Endothelial cell (in vitro differentiated cells): ENCODE measurements around the gene TICAM1. TPM values are rescaled to one million over a fixed set of nuclear protein-coding genes. Genes with fewer than 3 reads are reported as not detected.
A peak's percentile ranks its signal among the peaks of the same experiment; 100 is the strongest.

Experiments used
- DNase-seq: peaks from one replicate; pipeline ENCODE4 v3.0.0; 2021; ENCODE audit warnings: low spot score
- H3K27ac Mint-ChIP-seq: one replicate; pipeline ENCODE4 v1.8.0; 2021; ENCODE audit warnings: mixed read lengths, inconsistent platforms; ENCODE audit not compliant: unreplicated experiment
- H3K27me3 Mint-ChIP-seq: one replicate; pipeline ENCODE4 v1.8.0; 2021; ENCODE audit warnings: mild to moderate bottlenecking, moderate library complexity, mixed read lengths, inconsistent platforms; ENCODE audit not compliant: unreplicated experiment
- H3K36me3 Mint-ChIP-seq: one replicate; pipeline ENCODE4 v1.8.0; 2021; ENCODE audit warnings: mild to moderate bottlenecking, low read depth, mixed read lengths, inconsistent platforms; ENCODE audit not compliant: unreplicated experiment
- H3K4me1 Mint-ChIP-seq: one replicate; pipeline ENCODE4 v1.8.0; 2021; ENCODE audit warnings: mild to moderate bottlenecking, mixed read lengths, inconsistent platforms; ENCODE audit not compliant: unreplicated experiment
- H3K4me3 Mint-ChIP-seq: one replicate; pipeline ENCODE4 v1.8.0; 2021; ENCODE audit warnings: mild to moderate bottlenecking, mixed read lengths, inconsistent platforms; ENCODE audit not compliant: unreplicated experiment
- H3K9me3 Mint-ChIP-seq: one replicate; pipeline ENCODE4 v1.8.0; 2021; ENCODE audit warnings: mixed read lengths, inconsistent platforms; ENCODE audit not compliant: unreplicated experiment
- long read RNA-seq: library from polyadenylated mRNA; unstranded; transcript quantifications from one replicate; pipeline ENCODE4 v2.0.0, GENCODE V29; 2020; ENCODE audit not compliant: unreplicated experiment
- total RNA-seq: library from RNA; stranded (reverse); fragmentation: NEBNext Ultra II Directional; extraction: Animal tissue kit (Norgen Biotek cat#: 25700); gene quantifications from one replicate; pipeline ENCODE4 v1.2.1, GENCODE V29; 2021; ENCODE audit not compliant: unreplicated experiment
- TF ChIP-seq, protein P1 (sequence below): fragments of 200-600 bp; sonication (generic); IDR thresholded peaks from one replicate; pipeline ENCODE4 v1.5.0; 2021; ENCODE audit warnings: antibody characterized with exemption; ENCODE audit not compliant: unreplicated experiment

TICAM1 gene
- total RNA-seq = 3.5 TPM
- long read RNA-seq = 0 reads

DNA sequence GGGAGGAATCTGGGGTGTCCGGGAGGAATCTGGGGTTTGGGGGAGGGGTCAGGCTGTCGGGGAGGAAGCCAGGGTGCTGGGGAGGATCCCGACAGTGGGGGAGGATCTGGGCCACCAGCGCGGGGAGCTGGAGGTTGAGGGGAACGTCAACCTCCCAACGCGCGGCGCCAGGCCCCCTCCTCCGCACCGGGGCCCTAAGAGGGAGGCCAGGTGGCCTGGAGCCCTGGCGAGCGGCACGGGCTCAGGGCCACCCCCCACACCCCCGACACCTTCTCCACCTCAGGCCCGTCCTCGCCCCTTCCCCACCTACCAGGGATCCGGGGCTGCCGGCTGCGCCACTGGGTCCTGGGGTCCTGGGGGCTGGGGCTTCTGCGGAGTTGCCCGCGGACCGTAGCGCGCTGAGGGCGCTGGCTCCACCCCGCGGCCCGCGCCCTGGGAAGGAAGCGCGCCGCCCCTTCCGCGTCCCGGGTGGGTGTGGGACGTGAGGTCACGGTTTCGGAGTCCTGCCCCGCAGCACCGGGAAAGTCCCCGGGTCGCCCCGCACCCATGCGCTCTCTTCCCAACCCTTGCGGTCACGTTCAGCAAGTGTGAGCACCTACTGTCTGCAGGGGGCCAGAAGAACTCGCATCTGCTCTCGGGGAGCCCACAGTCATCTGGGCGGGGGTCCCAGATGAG is at the start of gene TICAM1:
Gene TICAM1, minus strand, starts transcription at position 409 of the 675 bp plus-strand sequence. CDS start 13,335 bp downstream, outside the sequence.
- Mint-ChIP-seq H3K4me1 (peaks cover 5% of the 10 kb centered on the region), H3K36me3 (no peaks in the 10 kb centered on the region), H3K27me3 (peaks cover 15% of the 10 kb centered on the region), H3K9me3 (no peaks in the 10 kb centered on the region), H3K4me3 (peak within 1 kb of the TSS; percentile 85), H3K27ac (no peak within 1 kb of the TSS)
- peak; percentile 35 for DNase-seq
- TF ChIP-seq, protein P1, sequence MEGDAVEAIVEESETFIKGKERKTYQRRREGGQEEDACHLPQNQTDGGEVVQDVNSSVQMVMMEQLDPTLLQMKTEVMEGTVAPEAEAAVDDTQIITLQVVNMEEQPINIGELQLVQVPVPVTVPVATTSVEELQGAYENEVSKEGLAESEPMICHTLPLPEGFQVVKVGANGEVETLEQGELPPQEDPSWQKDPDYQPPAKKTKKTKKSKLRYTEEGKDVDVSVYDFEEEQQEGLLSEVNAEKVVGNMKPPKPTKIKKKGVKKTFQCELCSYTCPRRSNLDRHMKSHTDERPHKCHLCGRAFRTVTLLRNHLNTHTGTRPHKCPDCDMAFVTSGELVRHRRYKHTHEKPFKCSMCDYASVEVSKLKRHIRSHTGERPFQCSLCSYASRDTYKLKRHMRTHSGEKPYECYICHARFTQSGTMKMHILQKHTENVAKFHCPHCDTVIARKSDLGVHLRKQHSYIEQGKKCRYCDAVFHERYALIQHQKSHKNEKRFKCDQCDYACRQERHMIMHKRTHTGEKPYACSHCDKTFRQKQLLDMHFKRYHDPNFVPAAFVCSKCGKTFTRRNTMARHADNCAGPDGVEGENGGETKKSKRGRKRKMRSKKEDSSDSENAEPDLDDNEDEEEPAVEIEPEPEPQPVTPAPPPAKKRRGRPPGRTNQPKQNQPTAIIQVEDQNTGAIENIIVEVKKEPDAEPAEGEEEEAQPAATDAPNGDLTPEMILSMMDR = no peak

DNA sequence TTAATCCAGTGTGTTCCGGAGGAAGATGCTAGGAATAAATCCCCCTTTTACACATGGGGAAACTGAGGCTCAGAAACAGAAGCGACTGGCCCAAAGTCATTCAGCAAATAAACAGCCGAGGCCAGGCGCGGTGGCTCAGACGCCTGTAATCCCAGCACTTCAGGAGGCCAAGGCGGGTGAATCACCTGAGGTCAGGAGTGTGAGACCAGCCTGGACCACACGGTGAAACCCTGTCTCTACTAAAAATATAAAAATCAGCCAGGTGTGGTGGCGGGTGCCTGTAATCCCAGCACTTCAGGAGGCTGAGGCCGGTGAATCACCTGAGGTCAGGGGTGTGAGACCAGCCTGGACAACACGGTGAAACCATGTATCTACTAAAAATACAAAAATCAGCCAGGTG is 47.5 kb upstream of the TICAM1 start:
- TF ChIP-seq, protein P1 = no peak
- Mint-ChIP-seq H3K9me3 (no peaks in the 10 kb centered on the region), H3K27ac (no peak overlapping the region), H3K4me3 (no peak overlapping the region), H3K36me3 (no peaks in the 10 kb centered on the region), H3K27me3 (no peaks in the 10 kb centered on the region), H3K4me1 (no peaks in the 10 kb centered on the region)
- DNase-seq = no peak

DNA sequence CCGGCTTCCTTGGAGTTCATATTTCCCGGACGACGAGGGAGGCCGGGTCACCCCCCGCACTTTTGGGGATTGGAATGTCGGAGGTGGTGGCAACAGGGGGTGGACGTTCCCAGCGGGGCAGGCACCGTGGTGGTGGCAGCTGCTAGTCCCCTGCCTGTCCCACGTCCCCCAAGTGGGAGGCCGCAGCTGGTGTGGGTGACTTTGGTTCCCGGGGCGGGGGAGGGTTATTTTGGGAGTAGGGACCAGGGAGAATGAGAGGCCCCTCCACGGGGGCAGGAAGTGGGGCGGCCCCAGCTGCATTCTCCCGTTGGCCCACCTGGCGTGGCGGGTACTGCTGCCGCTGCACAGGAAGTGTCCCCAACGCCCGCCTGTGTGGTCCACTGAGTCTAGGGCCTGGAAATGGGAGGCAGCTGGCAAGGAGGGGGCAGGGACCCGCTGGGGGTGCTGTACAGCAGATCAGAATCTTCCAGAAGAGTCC is 47.0 kb upstream of the TICAM1 start:
- no peaks in the 10 kb centered on the region for H3K36me3 Mint-ChIP-seq
- no peak overlapping the region for H3K4me3 Mint-ChIP-seq
- no peak overlapping the region for H3K27ac Mint-ChIP-seq
- TF ChIP-seq, protein P1 = no peak
- no peaks in the 10 kb centered on the region for H3K27me3 Mint-ChIP-seq
- H3K9me3 Mint-ChIP-seq = no peaks in the 10 kb centered on the region
- no peaks in the 10 kb centered on the region for H3K4me1 Mint-ChIP-seq
- no peak for DNase-seq

DNA sequence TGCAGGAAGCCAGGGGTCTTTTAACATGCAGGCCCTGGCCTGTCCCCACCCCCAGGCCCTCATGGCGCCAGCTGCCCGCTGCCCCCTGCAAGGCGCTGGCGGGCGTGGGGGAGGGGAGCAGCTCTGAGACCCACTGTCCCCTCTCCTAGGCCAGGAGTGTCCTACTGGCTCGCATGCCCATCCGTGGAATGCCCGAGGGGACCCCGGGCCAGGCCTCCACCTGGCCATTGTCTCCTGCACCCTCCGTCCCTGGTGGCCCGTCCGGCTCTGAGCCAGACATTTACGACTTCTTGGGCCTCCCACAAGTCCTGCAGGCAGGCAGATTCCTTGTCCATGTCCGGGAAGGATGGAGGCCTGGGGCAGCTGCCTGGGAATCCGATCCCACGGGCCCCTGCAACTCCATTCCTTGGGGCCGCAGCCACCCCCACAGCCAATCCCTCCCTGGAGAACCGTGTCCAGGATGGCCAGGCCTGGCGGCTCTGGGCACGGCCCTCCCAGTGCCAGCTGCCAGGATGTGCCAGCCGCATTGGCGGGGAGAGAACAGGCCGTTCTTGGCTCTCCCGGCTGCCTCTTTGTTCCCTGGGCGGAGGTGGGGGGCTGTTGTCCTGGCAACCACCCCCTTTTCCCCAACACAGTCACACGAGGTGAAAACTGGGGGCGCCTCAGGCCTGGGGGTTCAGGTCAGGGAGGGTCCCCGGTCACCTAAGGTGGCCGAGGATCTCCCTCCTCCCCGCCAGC is 46.4 kb upstream of the TICAM1 start:
- Mint-ChIP-seq H3K36me3 (no peaks in the 10 kb centered on the region), H3K4me3 (no peak overlapping the region), H3K9me3 (no peaks in the 10 kb centered on the region), H3K27me3 (no peaks in the 10 kb centered on the region), H3K4me1 (no peaks in the 10 kb centered on the region), H3K27ac (no peak overlapping the region)
- no peak for DNase-seq
- TF ChIP-seq, protein P1 = no peak

DNA sequence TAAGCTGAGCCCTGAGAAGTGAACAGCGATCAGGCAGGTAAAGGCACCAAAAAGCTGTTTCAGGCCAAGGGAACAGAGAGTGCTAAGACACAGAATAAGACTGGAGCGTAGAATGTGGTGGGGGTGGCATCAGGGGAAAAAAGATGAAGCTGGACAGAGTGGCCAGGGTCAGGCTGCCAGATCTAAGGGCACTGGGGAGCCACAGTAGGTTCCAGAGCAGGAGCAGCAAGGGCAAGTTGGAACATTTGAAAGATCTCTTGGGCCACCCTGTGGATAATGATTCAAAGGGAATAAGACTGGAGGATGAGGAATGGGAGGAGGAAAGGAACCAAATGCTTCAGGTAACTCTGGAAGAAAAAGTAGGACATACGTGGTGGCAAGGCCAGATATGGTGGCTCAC is 42.4 kb upstream of the TICAM1 start:
- Mint-ChIP-seq H3K27me3 (no peaks in the 10 kb centered on the region), H3K4me1 (no peaks in the 10 kb centered on the region), H3K27ac (no peak overlapping the region), H3K9me3 (no peaks in the 10 kb centered on the region), H3K4me3 (peak overlapping the region; percentile 17), H3K36me3 (no peaks in the 10 kb centered on the region)
- TF ChIP-seq, protein P1 = no peak
- DNase-seq = no peak
